Glutamatergic neuron (in vitro differentiated cells): Measurements from ENCODE around the gene SEMA4G. TPM values are rescaled to one million over a fixed set of nuclear protein-coding genes. Genes with fewer than 3 reads are reported as not detected.
"Not testable (repeated sequence)": the region's sequence is repeated elsewhere in the genome, so short reads cannot be mapped to it uniquely, and the experiment has no call there.

Experiments used
- DNase-seq: peaks from one replicate; pipeline ENCODE4 v3.0.0; 2022
- H3K27ac Mint-ChIP-seq: one replicate; pipeline ENCODE4 v1.8.0; 2020; ENCODE audit warnings: mild to moderate bottlenecking, mixed read lengths, inconsistent platforms; ENCODE audit not compliant: unreplicated experiment
- H3K27me3 Mint-ChIP-seq: one replicate; pipeline ENCODE4 v1.8.0; 2020; ENCODE audit warnings: mild to moderate bottlenecking, moderate library complexity, mixed read lengths, inconsistent platforms; ENCODE audit not compliant: unreplicated experiment
- H3K36me3 Mint-ChIP-seq: one replicate; pipeline ENCODE4 v1.8.0; 2020; ENCODE audit warnings: mild to moderate bottlenecking, mixed read lengths, inconsistent platforms; ENCODE audit not compliant: unreplicated experiment
- H3K4me1 Mint-ChIP-seq: one replicate; pipeline ENCODE4 v1.8.0; 2020; ENCODE audit warnings: mild to moderate bottlenecking, low read depth, mixed read lengths, inconsistent platforms; ENCODE audit not compliant: unreplicated experiment
- H3K4me3 Mint-ChIP-seq: one replicate; pipeline ENCODE4 v1.8.0; 2020; ENCODE audit warnings: mild to moderate bottlenecking, mixed read lengths, inconsistent platforms; ENCODE audit not compliant: unreplicated experiment
- H3K9me3 Mint-ChIP-seq: one replicate; pipeline ENCODE4 v1.8.0; 2020; ENCODE audit warnings: mild to moderate bottlenecking, moderate library complexity, mixed read lengths, inconsistent platforms; ENCODE audit not compliant: unreplicated experiment
- CTCF ChIP-seq: fragments of 200-600 bp; sonication (generic); IDR thresholded peaks from one replicate; pipeline ENCODE4 v1.5.0; 2021; ENCODE audit not compliant: partially characterized antibody, unreplicated experiment
- total RNA-seq: library from RNA; stranded (reverse); fragmentation: NEBNext Ultra II Directional; extraction: Animal tissue kit (Norgen Biotek cat#: 25700); gene quantifications from one replicate; pipeline ENCODE4 v1.2.1, GENCODE V29; 2021; ENCODE audit not compliant: unreplicated experiment

Gene SEMA4G
- total RNA-seq, 1 donor from 2014 or later, result 46.9 TPM

GRCh38 chr10:100970914-100971811 lies 1.9 kb downstream of the SEMA4G start:
- Mint-ChIP-seq H3K4me3 (peak overlapping the region; percentile 86), H3K4me1 (peaks cover 13% of the 10 kb centered on the region)

GRCh38 chr10:100972115-100972903 lies 3.0 kb downstream of the SEMA4G start:
- Mint-ChIP-seq H3K27me3 (peaks cover 8% of the 10 kb centered on the region), H3K36me3 (peaks cover 6% of the 10 kb centered on the region), H3K27ac (no peak overlapping the region), H3K9me3 (peaks cover 10% of the 10 kb centered on the region), H3K4me3 (no peak overlapping the region), H3K4me1 (peaks cover 13% of the 10 kb centered on the region)
- DNase-seq, result no peak
- no peak for TF ChIP-seq CTCF

More at GRCh38 chr10:100970914-100971811, 1.9 kb downstream of the SEMA4G start:
- Mint-ChIP-seq H3K36me3 (no peaks in the 10 kb centered on the region), H3K27ac (no peak overlapping the region), H3K9me3 (peaks cover 10% of the 10 kb centered on the region), H3K27me3 (peaks cover 8% of the 10 kb centered on the region)
- DNase-seq, result no peak
- TF ChIP-seq CTCF, result no peak

GRCh38 chr10:100972904-100973535 lies 3.7 kb downstream of the SEMA4G start:
- Mint-ChIP-seq H3K4me1 (peaks cover 13% of the 10 kb centered on the region), H3K36me3 (peaks cover 6% of the 10 kb centered on the region), H3K27me3 (peaks cover 8% of the 10 kb centered on the region), H3K27ac (no peak overlapping the region), H3K9me3 (peaks cover 10% of the 10 kb centered on the region), H3K4me3 (no peak overlapping the region)
- DNase-seq, result no peak
- TF ChIP-seq CTCF, result no peak

GRCh38 chr10:100975397-100975796 lies 6.1 kb downstream of the SEMA4G start:
- not testable (repeated sequence) for H3K4me3 Mint-ChIP-seq, DNase-seq, H3K27ac Mint-ChIP-seq, H3K27me3 Mint-ChIP-seq, H3K36me3 Mint-ChIP-seq, H3K9me3 Mint-ChIP-seq
- peaks cover 12% of the 10 kb centered on the region for H3K4me1 Mint-ChIP-seq

- no peak for DNase-seq
- Mint-ChIP-seq H3K27me3 (peaks cover 6% of the 10 kb centered on the region), H3K4me1 (no peaks in the 10 kb centered on the region), H3K27ac (no peak overlapping the region), H3K36me3 (peaks cover 6% of the 10 kb centered on the region), H3K9me3 (peaks cover 2% of the 10 kb centered on the region), H3K4me3 (no peak overlapping the region)
- TF ChIP-seq CTCF, result no peak
These were observed 7.6 kb downstream of the SEMA4G start for GRCh38 chr10:100976906-100977305.
